ENCODE data around the gene ZNF565. TPM values are rescaled to one million over a fixed set of nuclear protein-coding genes. Genes with fewer than 3 reads are reported as not detected.
A peak's percentile ranks its signal among the peaks of the same experiment; 100 is the strongest.

ZNF565 gene
- 1.5 and 2.4 TPM in 2 replicates for total RNA-seq

DNA sequence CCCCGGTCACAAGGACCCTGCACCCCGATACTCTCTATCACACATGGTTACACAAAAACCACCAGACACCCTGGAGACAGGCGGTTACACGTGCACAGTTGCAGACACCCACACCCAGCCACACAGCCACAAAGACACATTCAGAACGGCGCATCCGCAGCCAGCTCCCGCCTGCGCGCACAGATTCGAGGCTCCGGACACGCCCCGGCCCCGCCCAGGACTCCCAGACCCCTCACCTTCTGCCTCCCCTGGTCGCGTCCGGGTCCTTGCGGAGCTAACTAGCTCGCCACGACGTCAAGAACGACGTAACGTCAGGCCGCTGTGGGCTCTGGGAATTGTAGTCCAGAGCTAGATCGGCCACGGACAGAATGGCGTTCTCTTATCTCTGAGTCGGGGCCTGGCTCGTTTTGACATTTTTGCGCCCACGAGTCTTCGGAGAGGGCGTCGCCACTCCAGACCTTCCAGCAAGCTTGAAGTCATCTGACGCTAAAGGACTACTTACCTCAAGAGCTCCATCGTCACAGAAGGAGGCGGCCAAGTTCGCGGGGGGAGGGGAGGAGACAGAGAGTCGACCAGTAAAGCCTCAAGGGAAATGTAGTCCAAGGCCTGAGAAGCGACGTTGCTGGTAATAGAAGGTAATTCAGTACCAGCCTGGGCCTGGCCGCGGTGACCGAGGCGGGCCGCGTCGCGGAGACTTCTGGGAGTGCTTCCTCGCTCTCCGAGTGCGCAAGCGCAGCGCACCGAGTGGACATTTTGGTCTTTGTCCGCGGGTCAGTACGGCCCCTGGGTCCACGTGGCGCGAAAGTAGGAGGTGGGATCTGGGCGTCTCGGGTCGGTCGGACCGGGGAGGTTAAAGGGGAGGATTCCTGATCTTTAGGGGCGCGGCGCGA lies at the start of gene ZNF565, which contains the start of gene ZNF146:
Gene ZNF565 (minus strand): TSS at position 280 of the 890 bp plus-strand sequence. CDS start 12,680 bp downstream, outside the sequence.
Gene ZNF146 (plus strand): TSS at position 721 of the 890 bp plus-strand sequence. CDS start 21,335 bp downstream, outside the sequence.
- peak; percentile 95 for DNase-seq (ENCODE audit: low spot score)
- H3K9me3 Mint-ChIP-seq = peaks cover 12% of the 10 kb centered on the region
- H3K36me3 Mint-ChIP-seq (ENCODE audit: low read depth) = peaks cover 32% of the 10 kb centered on the region
- H3K4me1 Mint-ChIP-seq (ENCODE audit: low read depth) = peaks cover 3% of the 10 kb centered on the region
- H3K27ac Mint-ChIP-seq = no peak within 1 kb of the TSS
- no peak within 1 kb of the TSS for H3K4me3 Mint-ChIP-seq (ENCODE audit: low read depth)
- H3K27me3 Mint-ChIP-seq (ENCODE audit: low read depth) = no peaks in the 10 kb centered on the region
- intact Hi-C loops (cut with micrococcal nuclease) = loop anchor here (1.0 to 10.0 kb wide), 12 partner anchors 73 to 1250 kb away; partner anchors contain the start of genes IGFLR1, LIN37, PSENEN and TBCB

DNA sequence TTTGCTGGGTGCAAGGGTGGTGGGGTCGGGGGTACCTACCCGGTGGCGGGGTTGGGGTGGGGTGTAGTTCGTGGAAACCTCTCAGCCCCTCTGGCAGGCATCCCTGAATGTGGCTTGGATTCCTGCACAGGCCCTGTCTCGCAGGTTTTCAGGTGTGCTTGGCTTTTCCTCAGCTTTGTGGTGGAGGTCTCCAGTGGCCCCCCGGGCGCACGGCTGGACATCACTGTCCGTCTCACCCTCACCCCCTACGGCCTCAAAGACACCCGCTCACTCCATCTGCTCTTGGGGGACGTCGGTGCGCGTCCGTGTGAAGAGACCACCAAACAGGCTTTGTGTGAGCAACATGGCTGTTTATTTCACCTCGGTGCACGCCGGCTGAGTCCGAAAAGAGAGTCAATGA lies 44.7 kb upstream of the ZNF565 start:
- intact Hi-C loops (cut with micrococcal nuclease) = no loop called here
- peaks cover 6% of the 10 kb centered on the region for H3K36me3 Mint-ChIP-seq (ENCODE audit: low read depth)
- no peaks in the 10 kb centered on the region for H3K27me3 Mint-ChIP-seq (ENCODE audit: low read depth)
- no peak overlapping the region for H3K27ac Mint-ChIP-seq
- H3K4me1 Mint-ChIP-seq (ENCODE audit: low read depth) = no peaks in the 10 kb centered on the region
- DNase-seq (ENCODE audit: low spot score) = no peak
- no peak overlapping the region for H3K4me3 Mint-ChIP-seq (ENCODE audit: low read depth)
- H3K9me3 Mint-ChIP-seq = peaks cover 21% of the 10 kb centered on the region

DNA sequence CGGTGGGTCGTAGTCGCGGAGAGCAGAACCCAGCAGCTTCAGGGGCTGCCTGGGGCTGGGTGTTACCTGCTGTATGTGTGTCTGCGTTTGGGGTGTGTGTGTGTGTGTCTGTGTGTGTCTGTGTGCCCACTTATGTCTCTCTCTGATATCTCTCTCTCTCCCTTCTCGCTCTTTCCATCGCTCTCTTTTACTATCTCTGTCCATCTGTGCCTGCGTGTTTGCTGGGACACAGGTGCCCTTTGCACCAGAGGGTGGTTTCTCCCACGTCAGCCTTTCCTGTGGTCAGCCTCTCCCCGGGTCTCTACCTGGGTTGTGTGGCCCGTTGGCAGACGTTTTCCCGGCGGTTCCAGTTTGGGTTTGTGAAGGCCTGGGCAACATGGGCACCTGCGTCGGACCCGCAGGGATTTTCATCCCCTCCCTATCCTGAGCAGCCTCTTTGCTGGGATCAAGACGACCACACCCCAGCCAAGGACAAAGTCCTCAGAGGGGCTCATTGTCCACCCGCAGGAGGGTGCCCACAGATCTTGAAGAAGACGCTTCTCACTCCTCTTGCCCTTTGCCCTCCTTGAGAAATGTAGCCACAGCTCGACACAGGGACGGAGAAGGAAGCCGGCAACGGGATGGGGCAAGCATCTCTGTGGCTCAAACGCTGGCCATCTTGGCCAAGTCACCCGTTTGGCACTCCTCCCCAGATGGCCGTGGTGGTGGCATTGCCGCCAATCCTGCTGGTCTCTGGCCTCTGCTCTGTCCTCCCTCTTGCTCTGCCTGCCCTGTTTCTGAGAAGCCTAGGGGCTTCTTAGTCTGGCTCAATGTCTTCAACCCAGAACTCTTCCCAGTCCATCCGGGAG lies 43.8 kb upstream of the ZNF565 start:
- Mint-ChIP-seq H3K9me3 (peaks cover 29% of the 10 kb centered on the region), H3K4me1 (ENCODE audit: low read depth) (no peaks in the 10 kb centered on the region), H3K4me3 (ENCODE audit: low read depth) (no peak overlapping the region), H3K27me3 (ENCODE audit: low read depth) (no peaks in the 10 kb centered on the region), H3K27ac (no peak overlapping the region), H3K36me3 (ENCODE audit: low read depth) (peaks cover 6% of the 10 kb centered on the region)
- DNase-seq (ENCODE audit: low spot score) = no peak
- intact Hi-C loops (cut with micrococcal nuclease) = no loop called here

- Mint-ChIP-seq H3K36me3 (ENCODE audit: low read depth) (peaks cover 6% of the 10 kb centered on the region), H3K4me1 (ENCODE audit: low read depth) (no peaks in the 10 kb centered on the region), H3K9me3 (peaks cover 29% of the 10 kb centered on the region), H3K4me3 (ENCODE audit: low read depth) (no peak overlapping the region), H3K27ac (no peak overlapping the region), H3K27me3 (ENCODE audit: low read depth) (no peaks in the 10 kb centered on the region)
- intact Hi-C loops (cut with micrococcal nuclease) = no loop called here
- DNase-seq (ENCODE audit: low spot score) = no peak
These were observed 43.0 kb upstream of the ZNF565 start for GRCh38 chr19:36257520-36257876.

- Mint-ChIP-seq H3K4me1 (ENCODE audit: low read depth) (no peaks in the 10 kb centered on the region), H3K36me3 (ENCODE audit: low read depth) (peaks cover 6% of the 10 kb centered on the region), H3K27me3 (ENCODE audit: low read depth) (no peaks in the 10 kb centered on the region), H3K4me3 (ENCODE audit: low read depth) (no peak overlapping the region), H3K27ac (no peak overlapping the region), H3K9me3 (peaks cover 29% of the 10 kb centered on the region)
- DNase-seq (ENCODE audit: low spot score) = no peak
- intact Hi-C loops (cut with micrococcal nuclease) = no loop called here
These were observed 42.5 kb upstream of the ZNF565 start for GRCh38 chr19:36256853-36257519.

- no peaks in the 10 kb centered on the region for H3K4me1 Mint-ChIP-seq (ENCODE audit: low read depth)
- H3K36me3 Mint-ChIP-seq (ENCODE audit: low read depth) = peaks cover 6% of the 10 kb centered on the region
- intact Hi-C loops (cut with micrococcal nuclease) = no loop called here
- no peak overlapping the region for H3K4me3 Mint-ChIP-seq (ENCODE audit: low read depth)
- H3K27me3 Mint-ChIP-seq (ENCODE audit: low read depth) = no peaks in the 10 kb centered on the region
- no peak overlapping the region for H3K27ac Mint-ChIP-seq
- H3K9me3 Mint-ChIP-seq = peaks cover 38% of the 10 kb centered on the region
- no peak for DNase-seq (ENCODE audit: low spot score)
These were observed 41.6 kb upstream of the ZNF565 start for GRCh38 chr19:36256064-36256463.

- DNase-seq (ENCODE audit: low spot score) = no peak
- peaks cover 38% of the 10 kb centered on the region for H3K9me3 Mint-ChIP-seq
- no peaks in the 10 kb centered on the region for H3K27me3 Mint-ChIP-seq (ENCODE audit: low read depth)
- no peak overlapping the region for H3K27ac Mint-ChIP-seq
- H3K4me1 Mint-ChIP-seq (ENCODE audit: low read depth) = no peaks in the 10 kb centered on the region
- intact Hi-C loops (cut with micrococcal nuclease) = no loop called here
- H3K4me3 Mint-ChIP-seq (ENCODE audit: low read depth) = no peak overlapping the region
- peaks cover 6% of the 10 kb centered on the region for H3K36me3 Mint-ChIP-seq (ENCODE audit: low read depth)
These were observed 40.9 kb upstream of the ZNF565 start for GRCh38 chr19:36255316-36255715.

- intact Hi-C loops (cut with micrococcal nuclease) = no loop called here
- H3K4me3 Mint-ChIP-seq (ENCODE audit: low read depth) = no peak overlapping the region
- peaks cover 6% of the 10 kb centered on the region for H3K36me3 Mint-ChIP-seq (ENCODE audit: low read depth)
These were observed 40.4 kb upstream of the ZNF565 start for GRCh38 chr19:36254848-36255247.

DNA sequence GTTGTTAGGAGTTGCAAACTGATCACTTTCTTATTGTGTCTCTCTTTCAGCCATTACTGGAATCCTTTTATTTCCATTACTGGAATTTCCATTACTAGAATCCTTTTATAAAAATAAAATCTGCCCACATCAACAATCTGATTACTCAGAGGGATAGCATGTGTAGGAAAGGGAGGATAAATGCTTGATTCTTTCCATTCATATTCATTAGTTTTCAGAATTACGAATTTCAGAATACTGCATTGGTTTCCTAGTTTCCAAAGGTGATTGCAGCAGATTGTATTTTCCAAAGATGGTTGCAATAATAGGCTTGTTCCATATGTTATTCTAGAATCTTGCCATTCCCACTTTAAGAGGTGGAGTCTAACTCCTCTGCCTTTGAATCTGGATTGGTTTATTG lies 37.6 kb upstream of the ZNF565 start:
- no peak overlapping the region for H3K27ac Mint-ChIP-seq
- H3K27me3 Mint-ChIP-seq (ENCODE audit: low read depth) = no peaks in the 10 kb centered on the region
- DNase-seq (ENCODE audit: low spot score) = no peak
- H3K4me3 Mint-ChIP-seq (ENCODE audit: low read depth) = no peak overlapping the region
- peaks cover 41% of the 10 kb centered on the region for H3K9me3 Mint-ChIP-seq
- H3K4me1 Mint-ChIP-seq (ENCODE audit: low read depth) = no peaks in the 10 kb centered on the region
- intact Hi-C loops (cut with micrococcal nuclease) = no loop called here
- peaks cover 3% of the 10 kb centered on the region for H3K36me3 Mint-ChIP-seq (ENCODE audit: low read depth)

More at GRCh38 chr19:36254848-36255247, 40.4 kb upstream of the ZNF565 start:
- no peak for DNase-seq (ENCODE audit: low spot score)
- peaks cover 38% of the 10 kb centered on the region for H3K9me3 Mint-ChIP-seq
- no peaks in the 10 kb centered on the region for H3K4me1 Mint-ChIP-seq (ENCODE audit: low read depth)
- no peak overlapping the region for H3K27ac Mint-ChIP-seq
- no peaks in the 10 kb centered on the region for H3K27me3 Mint-ChIP-seq (ENCODE audit: low read depth)

DNA sequence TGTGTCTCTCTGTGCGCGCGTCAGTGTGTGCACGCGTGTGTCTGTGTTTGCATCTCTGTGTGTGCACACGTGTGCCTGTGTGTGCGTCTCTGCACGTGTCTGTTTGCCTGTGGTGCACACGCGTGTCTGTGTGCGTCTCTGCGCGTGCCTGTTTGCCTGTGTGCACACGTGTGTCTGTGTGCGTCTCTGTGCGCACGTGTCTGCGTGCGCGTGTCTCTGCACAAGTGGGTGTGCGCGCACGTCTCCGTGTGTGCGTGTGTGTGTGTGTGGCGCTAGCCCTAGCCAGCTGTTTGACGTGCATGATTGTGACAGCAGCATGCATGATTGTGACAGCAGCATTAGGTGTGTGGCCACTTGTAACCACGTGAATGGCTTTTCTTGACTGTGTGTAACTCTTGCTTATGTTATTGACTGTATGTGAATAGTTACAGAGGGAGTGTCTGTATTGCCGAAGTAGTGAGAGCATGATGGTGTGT lies 31.6 kb upstream of the ZNF565 start:
- intact Hi-C loops (cut with micrococcal nuclease) = no loop called here
- DNase-seq (ENCODE audit: low spot score) = no peak
- H3K9me3 Mint-ChIP-seq = peaks cover 50% of the 10 kb centered on the region
- H3K4me3 Mint-ChIP-seq (ENCODE audit: low read depth) = no peak overlapping the region
- no peaks in the 10 kb centered on the region for H3K4me1 Mint-ChIP-seq (ENCODE audit: low read depth)
- H3K27me3 Mint-ChIP-seq (ENCODE audit: low read depth) = no peaks in the 10 kb centered on the region
- H3K36me3 Mint-ChIP-seq (ENCODE audit: low read depth) = peaks cover 11% of the 10 kb centered on the region
- no peak overlapping the region for H3K27ac Mint-ChIP-seq

- intact Hi-C loops (cut with micrococcal nuclease) = no loop called here
- Mint-ChIP-seq H3K36me3 (ENCODE audit: low read depth) (peaks cover 11% of the 10 kb centered on the region), H3K27ac (no peak overlapping the region), H3K27me3 (ENCODE audit: low read depth) (no peaks in the 10 kb centered on the region), H3K9me3 (peaks cover 50% of the 10 kb centered on the region), H3K4me1 (ENCODE audit: low read depth) (no peaks in the 10 kb centered on the region), H3K4me3 (ENCODE audit: low read depth) (no peak overlapping the region)
- no peak for DNase-seq (ENCODE audit: low spot score)
These were observed 30.9 kb upstream of the ZNF565 start for GRCh38 chr19:36245210-36246005.

DNA sequence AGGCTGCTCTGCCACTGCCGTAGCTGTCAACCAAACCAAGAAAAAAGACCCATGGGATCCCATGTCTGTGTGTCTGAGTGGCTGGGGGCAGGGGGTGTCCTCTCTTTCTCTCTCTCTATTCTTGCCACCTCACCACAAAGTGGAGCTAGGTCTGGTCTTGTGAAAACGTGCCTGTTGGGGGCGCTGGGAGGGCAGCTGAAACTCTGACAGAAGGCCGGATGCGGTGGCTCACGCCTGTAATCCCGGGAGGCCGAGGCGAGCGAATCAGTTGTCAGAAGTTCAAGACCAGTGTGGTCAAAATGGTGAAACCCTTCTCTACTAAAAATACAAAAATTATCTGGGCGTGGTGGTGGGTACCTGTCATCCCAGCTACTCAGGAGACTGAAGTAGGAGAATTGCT lies 29.6 kb upstream of the ZNF565 start:
- intact Hi-C loops (cut with micrococcal nuclease) = no loop called here
- no peak overlapping the region for H3K4me3 Mint-ChIP-seq (ENCODE audit: low read depth)
- no peaks in the 10 kb centered on the region for H3K4me1 Mint-ChIP-seq (ENCODE audit: low read depth)
- H3K9me3 Mint-ChIP-seq = peaks cover 63% of the 10 kb centered on the region
- no peak for DNase-seq (ENCODE audit: low spot score)
- no peaks in the 10 kb centered on the region for H3K27me3 Mint-ChIP-seq (ENCODE audit: low read depth)
- H3K27ac Mint-ChIP-seq = no peak overlapping the region
- peaks cover 23% of the 10 kb centered on the region for H3K36me3 Mint-ChIP-seq (ENCODE audit: low read depth)

Measured in activated T-helper 2 cell treated with anti-CD3 and anti-CD28 coated beads, Interferon-gamma antibody, Interleukin-2, Interleukin-4, amounts not matched to agents 10 μg/mL and 5 μg/mL and 100 μg/mL, durations not matched to agents 14 hours and 24 hours and 36 hours (primary cell).